ENCODE data around the gene CHML. TPM values are rescaled to one million over a fixed set of nuclear protein-coding genes. Genes with fewer than 3 reads are reported as not detected.
A peak's percentile ranks its signal among the peaks of the same experiment; 100 is the strongest.

Gene CHML
- polyA plus RNA-seq, 6 donors from 2014 or later, result 6.5 to 17.3 (median 15.5) TPM

DNA sequence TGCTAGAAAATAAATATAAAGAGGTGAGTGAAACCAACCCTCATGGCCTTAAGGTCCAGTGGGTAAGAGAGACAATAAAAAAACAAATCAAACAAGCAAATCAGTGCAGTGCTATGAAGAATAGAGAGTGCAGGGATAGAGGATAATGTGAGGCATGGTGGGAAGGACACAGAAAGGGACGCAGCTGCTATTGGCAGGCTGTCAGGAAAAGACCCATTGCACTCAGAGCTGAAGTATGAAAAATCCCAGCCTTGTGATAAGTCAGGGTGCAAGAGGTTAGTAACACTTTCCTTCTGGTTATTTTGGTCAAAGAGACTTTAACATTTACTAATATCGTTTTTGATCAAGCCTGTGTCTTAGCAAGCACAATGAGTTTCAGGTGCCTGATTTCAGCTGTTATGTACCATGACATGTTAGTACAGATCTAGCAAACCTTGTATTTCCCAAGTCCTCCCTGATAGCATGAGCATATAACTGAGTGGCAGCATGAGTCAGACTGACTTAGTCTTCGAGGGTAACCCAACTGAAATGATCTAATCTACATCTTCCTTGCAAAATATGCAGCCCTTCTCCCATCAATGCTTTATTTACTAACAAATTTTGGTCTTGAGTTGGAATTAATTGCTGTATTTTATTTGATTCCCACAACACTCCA lies 31.7 kb downstream of the CHML start:
- Mint-ChIP-seq H3K36me3 (peaks cover 1 to 3% of the 10 kb centered on the region in 2 donors), H3K27ac (peak overlapping the region in 5 of 6 donors; percentile 1 to 75 (median 59)), H3K27me3 (no peaks in the 10 kb centered on the region), H3K4me3 (no peak overlapping the region), H3K9me3 (no peaks in the 10 kb centered on the region), H3K4me1 (peaks cover 21 to 35% (median 27%) of the 10 kb centered on the region in 3 donors)
- no peak for DNase-seq
- ATAC-seq (ENCODE audit: low read depth in 2 of 2), result no peak

DNA sequence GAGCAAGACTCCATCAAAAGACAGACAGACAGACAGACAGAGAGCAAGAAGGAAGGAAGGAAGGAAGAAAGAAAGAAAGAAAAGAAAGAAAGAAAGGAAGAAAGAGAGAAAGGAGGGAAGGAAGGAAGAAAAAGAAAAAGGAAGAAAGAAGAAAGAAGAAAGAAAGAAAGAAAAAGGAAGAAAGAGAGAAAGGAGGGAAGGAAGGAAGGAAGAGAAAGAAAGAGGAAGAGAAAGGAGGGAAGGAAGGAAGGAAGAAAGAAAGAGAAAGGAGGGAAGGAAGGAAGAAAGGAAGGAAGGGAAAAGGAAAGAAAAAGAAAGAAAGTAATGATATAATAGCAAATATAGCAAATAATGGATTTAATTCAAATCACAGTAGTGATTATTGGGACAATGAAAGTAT lies 32.7 kb downstream of the CHML start:
- Mint-ChIP-seq H3K36me3 (peaks cover 11 to 13% of the 10 kb centered on the region in 2 donors), H3K27me3 (no peaks in the 10 kb centered on the region), H3K4me3 (no peak overlapping the region), H3K27ac (peak overlapping the region in 5 of 6 donors; percentile 53 to 93 (median 85)), H3K4me1 (peaks cover 25 to 40% (median 32%) of the 10 kb centered on the region in 3 donors), H3K9me3 (no peaks in the 10 kb centered on the region)
- no peak for ATAC-seq (ENCODE audit: low read depth in 2 of 2)
- DNase-seq, result no peak

DNA sequence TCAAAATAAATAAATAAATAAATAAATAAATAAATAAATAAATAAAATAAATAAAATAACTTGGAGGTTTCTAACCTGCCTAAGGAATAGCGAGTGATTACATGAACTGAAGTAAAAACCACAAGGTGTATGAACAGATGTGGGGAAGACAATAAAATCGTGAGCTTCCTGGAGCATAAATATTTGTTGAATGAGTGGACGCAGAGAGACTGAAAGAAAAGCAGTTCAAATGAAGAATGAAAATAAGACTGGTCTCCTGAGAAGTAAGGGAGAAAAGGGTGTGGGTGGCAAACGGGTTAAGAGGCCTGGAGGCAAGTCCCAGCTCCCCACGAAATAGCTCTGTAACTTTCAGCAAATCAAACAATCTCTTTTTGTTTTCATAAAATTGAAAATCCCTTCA lies 33.6 kb downstream of the CHML start:
- DNase-seq (no peak), ATAC-seq (ENCODE audit: low read depth in 2 of 2) (no peak)
- Mint-ChIP-seq H3K36me3 (peaks cover 18 to 23% of the 10 kb centered on the region in 2 donors), H3K27me3 (no peaks in the 10 kb centered on the region), H3K9me3 (peaks cover 0 to 2% (median 0%) of the 10 kb centered on the region in 7 donors), H3K27ac (peak overlapping the region in 2 of 6 donors; percentile 35 to 50), H3K4me1 (peaks cover 34 to 49% (median 41%) of the 10 kb centered on the region in 3 donors), H3K4me3 (no peak overlapping the region)

DNA sequence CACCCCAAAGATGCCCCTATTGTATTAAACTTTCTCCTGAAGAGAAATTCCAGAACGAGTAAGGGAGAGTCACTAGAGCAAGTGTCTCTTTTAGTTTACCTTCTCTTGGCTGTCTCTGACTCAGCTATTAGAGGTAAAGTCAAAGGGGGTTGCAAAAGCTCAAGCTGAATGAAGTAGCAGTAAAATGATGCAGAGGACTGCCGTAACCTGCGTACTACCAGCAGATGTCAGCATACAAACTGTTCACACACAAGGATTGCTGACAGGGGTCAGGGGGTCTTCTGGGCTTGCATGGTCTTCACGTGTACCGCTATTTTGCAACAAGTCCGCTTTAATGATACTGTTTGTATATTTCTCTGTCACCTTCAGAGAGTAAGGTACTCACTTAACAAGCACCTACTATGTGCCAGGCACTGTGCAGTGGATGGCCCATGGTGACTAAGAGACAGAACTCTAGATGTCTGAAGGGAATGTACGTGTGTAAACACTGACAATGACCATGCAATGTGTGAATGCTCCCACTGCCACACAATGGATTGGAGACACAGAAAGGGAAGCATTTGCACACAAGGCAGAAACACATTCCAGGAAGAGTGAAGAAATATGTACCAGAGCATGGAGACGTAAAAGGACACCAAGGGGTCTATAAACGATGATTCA lies 34.9 kb downstream of the CHML start:
- Mint-ChIP-seq H3K27ac (peak overlapping the region in 3 of 6 donors; percentile 2 to 93 (median 26)), H3K4me1 (peaks cover 47 to 59% (median 54%) of the 10 kb centered on the region in 3 donors), H3K27me3 (no peaks in the 10 kb centered on the region), H3K36me3 (peaks cover 24 to 34% of the 10 kb centered on the region in 2 donors), H3K4me3 (no peak overlapping the region), H3K9me3 (peaks cover 0 to 2% (median 0%) of the 10 kb centered on the region in 7 donors)
- DNase-seq (no peak), ATAC-seq (ENCODE audit: low read depth in 2 of 2) (no peak)

DNA sequence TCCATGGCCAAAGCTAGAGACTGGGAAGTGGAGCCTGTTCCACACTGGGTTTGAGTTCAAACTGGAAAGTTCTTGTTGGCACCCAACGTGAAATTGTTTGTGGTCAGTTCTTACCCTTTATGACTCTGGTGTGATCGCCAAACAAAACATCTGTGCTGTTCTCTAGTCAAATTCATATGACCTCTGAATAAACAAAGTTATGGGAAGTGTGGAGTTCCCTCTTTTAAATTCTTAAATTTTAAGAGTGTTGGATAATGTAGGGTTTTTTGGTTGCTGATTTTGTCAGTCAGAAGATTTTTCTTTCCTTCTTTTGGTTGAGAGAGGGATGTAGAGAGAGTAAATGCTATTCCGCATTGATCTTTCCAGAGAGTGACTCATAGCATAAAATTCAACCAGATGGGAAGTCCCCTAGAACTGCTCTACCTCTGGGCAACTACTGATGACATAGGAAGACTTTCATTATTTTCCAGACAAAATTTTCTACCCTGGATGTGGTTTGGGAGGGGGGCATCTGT lies 36.4 kb downstream of the CHML start:
- ATAC-seq (ENCODE audit: low read depth in 2 of 2) (no peak), DNase-seq (no peak)
- Mint-ChIP-seq H3K4me3 (no peak overlapping the region), H3K9me3 (peaks cover 0 to 2% (median 0%) of the 10 kb centered on the region in 7 donors), H3K27ac (peak overlapping the region in 2 of 6 donors; percentile 18 to 75), H3K4me1 (peaks cover 51 to 56% (median 54%) of the 10 kb centered on the region in 3 donors), H3K36me3 (peaks cover 24 to 34% of the 10 kb centered on the region in 2 donors), H3K27me3 (no peaks in the 10 kb centered on the region)

DNA sequence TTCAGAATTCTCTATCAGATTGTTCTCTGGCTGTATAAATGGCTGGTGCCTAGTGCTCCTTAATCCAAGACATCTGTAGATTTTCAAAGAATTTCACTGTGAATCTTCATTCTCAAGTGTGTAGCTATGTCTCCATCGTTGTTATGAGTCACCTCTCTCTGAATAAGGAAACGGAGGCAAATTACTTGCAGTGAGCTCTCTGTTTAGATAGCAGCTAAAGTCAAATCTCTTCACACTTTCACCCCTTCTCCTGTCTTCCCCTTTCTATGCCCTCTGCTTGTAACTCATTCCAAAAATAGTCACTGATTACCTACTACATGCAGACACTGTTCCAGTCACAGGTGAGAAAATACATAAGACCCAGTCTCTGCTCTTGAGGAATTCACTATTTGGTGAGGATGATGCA lies 39.7 kb downstream of the CHML start:
- Mint-ChIP-seq H3K27ac (peak overlapping the region in 4 of 6 donors; percentile 2 to 86 (median 72)), H3K4me1 (peaks cover 41 to 66% (median 55%) of the 10 kb centered on the region in 3 donors), H3K9me3 (peaks cover 0 to 2% (median 0%) of the 10 kb centered on the region in 7 donors), H3K36me3 (peaks cover 24 to 34% of the 10 kb centered on the region in 2 donors), H3K27me3 (no peaks in the 10 kb centered on the region), H3K4me3 (peak overlapping the region in 5 of 8 donors; percentile 2 to 68 (median 20))
- peak; percentile 46 to 52 for ATAC-seq (ENCODE audit: low read depth in 2 of 2)
- no peak for DNase-seq

DNA sequence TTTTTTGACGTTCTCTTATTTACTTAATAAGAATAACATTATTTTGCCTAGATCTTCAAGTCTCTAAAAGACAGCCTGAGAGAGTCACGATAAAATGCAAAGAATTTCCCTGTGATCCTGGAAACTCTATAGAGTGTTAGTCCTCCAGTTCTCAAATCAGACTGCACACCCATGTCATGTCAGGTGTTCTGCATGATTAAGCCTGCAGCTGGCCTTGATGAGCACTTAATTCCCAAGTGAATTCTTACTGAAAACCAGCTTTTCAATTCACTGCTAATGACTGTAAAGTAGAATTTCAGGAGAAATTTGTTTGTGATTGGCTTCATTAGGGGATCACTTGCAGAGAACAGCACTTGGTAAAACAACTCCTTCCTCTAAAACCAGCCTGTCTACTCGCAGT lies 41.9 kb downstream of the CHML start:
- Mint-ChIP-seq H3K4me1 (peaks cover 39 to 56% (median 44%) of the 10 kb centered on the region in 3 donors), H3K9me3 (peaks cover 0 to 2% (median 0%) of the 10 kb centered on the region in 7 donors), H3K4me3 (peak overlapping the region in 3 of 8 donors; percentile 2 to 34 (median 6)), H3K36me3 (peaks cover 33 to 42% of the 10 kb centered on the region in 2 donors), H3K27me3 (no peaks in the 10 kb centered on the region), H3K27ac (peak overlapping the region in 5 of 6 donors; percentile 64 to 91 (median 84))
- peak; percentile 7 for DNase-seq
- peak; percentile 77 to 79 for ATAC-seq (ENCODE audit: low read depth in 2 of 2)

DNA sequence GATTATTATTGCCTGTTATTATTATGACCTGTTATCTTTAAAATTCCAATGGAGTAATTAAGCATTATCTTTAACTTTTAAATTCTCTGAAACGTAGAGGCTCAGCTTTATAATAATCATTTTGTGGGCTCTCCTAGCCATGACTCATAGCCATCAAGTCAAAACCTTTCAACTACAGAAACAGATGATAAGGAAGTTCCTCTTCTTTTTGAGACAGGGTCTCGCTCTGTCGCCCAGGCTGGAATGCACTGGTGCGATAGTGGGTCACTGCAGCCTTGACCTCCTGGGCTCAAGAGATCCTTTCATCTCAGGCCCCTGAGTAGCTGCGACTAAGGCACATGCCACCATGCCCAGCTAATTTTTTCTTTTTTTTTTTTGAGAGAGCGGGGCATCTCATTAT lies 43.5 kb downstream of the CHML start:
- H3K4me1 Mint-ChIP-seq, result peaks cover 24 to 46% (median 28%) of the 10 kb centered on the region in 3 donors
- H3K36me3 Mint-ChIP-seq, result peaks cover 26 to 34% of the 10 kb centered on the region in 2 donors
- DNase-seq (no peak), ATAC-seq (ENCODE audit: low read depth in 2 of 2) (peak; percentile 58 to 63)
- H3K27me3 Mint-ChIP-seq, result no peaks in the 10 kb centered on the region
- H3K9me3 Mint-ChIP-seq, result no peaks in the 10 kb centered on the region
- H3K4me3 Mint-ChIP-seq, result peak overlapping the region in 1 of 8 donors; percentile 12
- peak overlapping the region; percentile 1 to 88 (median 74) for H3K27ac Mint-ChIP-seq

DNA sequence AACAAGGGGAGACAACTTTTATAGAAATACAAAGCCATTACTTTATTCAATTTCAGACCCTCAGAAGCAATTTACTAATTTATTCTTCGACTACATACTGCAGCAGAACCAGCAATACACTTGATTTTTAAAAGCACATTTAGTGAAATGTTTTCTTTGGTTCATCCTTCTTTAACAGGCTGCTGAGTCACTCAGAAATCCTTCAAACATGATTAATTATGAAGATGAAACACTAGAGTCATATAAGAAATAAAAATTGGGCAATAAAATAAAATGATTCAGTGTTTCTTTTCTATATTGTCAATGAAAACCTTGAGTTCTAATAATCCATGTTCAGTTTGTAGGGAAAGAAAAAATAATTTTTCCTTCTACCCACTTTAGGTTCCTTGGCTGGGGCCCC lies 47.0 kb downstream of the CHML start:
- H3K36me3 Mint-ChIP-seq, result peaks cover 26 to 32% of the 10 kb centered on the region in 2 donors
- peaks cover 13 to 22% (median 17%) of the 10 kb centered on the region in 3 donors for H3K4me1 Mint-ChIP-seq
- no peak for DNase-seq
- H3K27ac Mint-ChIP-seq, result peak overlapping the region in 4 of 6 donors; percentile 26 to 83 (median 74)
- no peaks in the 10 kb centered on the region for H3K27me3 Mint-ChIP-seq
- no peak for ATAC-seq (ENCODE audit: low read depth in 2 of 2)
- H3K4me3 Mint-ChIP-seq, result no peak overlapping the region
- no peaks in the 10 kb centered on the region for H3K9me3 Mint-ChIP-seq

DNA sequence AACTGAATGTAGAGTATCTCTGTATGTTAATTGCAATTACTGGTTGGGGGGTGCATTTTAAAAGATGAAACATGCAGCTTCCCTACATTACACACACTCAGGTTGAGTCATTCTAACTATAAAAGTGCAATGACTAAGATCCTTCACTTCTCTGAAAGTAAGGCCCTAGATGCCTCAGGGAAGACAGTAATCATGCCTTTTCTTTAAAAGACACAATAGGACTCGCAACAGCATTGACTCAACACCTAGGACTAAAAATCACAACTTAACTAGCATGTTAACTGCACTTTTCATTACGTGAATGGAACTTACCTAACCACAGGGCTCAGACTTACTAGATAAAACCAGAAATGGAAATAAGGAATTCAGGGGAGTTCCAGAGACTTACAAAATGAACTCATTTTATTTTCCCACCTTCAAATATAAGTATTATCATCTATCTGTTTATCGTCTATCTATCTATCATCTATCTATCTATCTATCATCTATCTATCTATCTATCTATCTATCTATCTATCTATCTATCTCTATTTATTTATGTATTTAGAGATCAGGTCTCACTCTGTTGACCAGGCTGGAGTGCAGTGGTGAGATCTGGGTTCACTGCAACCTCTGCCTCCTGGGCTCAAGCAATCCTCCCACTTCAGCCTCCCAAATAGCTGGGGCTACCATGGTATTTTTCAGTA lies 47.8 kb downstream of the CHML start:
- peaks cover 9 to 17% (median 15%) of the 10 kb centered on the region in 3 donors for H3K4me1 Mint-ChIP-seq
- H3K27ac Mint-ChIP-seq, result peak overlapping the region in 5 of 6 donors; percentile 55 to 90 (median 76)
- H3K36me3 Mint-ChIP-seq, result peaks cover 26 to 37% of the 10 kb centered on the region in 2 donors
- no peak for DNase-seq
- H3K27me3 Mint-ChIP-seq, result no peaks in the 10 kb centered on the region
- no peak overlapping the region for H3K4me3 Mint-ChIP-seq
- H3K9me3 Mint-ChIP-seq, result no peaks in the 10 kb centered on the region
- no peak for ATAC-seq (ENCODE audit: low read depth in 2 of 2)

DNA sequence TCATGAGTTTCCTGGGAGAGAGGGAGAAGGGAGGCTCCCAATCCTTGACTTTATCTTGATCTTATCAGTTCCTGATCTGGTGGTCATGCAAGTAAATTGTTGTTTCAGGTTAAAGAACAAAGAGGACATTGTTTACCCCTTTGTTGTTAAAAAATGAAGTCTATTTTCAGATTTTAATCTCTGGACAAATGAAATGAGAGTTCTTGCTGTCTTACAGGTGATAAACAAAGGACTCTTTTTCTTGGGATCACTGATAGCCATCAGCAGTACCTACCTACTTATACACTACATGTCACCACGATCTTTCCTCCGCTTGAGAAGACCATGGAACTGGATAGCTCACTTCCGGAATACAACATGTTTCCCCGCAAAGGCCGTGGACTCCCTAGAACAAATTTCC lies 48.4 kb downstream of the CHML start:
- DNase-seq, result no peak
- ATAC-seq (ENCODE audit: low read depth in 2 of 2), result no peak
- H3K27me3 Mint-ChIP-seq, result no peaks in the 10 kb centered on the region
- peak overlapping the region; percentile 72 to 90 (median 77) for H3K27ac Mint-ChIP-seq
- peaks cover 9 to 13% (median 10%) of the 10 kb centered on the region in 3 donors for H3K4me1 Mint-ChIP-seq
- H3K4me3 Mint-ChIP-seq, result no peak overlapping the region
- H3K36me3 Mint-ChIP-seq, result peaks cover 29 to 39% of the 10 kb centered on the region in 2 donors
- H3K9me3 Mint-ChIP-seq, result no peaks in the 10 kb centered on the region

DNA sequence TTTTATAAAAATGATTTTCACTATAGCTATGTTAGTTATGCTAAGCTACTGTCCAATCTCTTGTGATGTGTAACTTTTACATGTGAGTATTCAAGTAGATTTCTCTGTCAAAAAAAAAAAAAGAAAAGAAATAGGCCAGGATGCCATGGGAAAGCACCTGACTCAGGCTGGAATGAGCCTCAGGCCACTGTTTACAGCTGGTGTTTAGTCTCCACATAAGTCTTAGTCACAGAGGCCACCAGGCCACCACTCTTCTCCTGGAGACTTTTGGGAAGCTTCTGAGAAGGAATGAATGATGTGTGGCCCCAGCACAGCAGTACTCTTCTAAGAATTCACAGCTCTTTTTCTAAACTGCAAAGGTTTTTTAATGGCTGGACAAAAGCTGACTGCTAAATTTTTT lies 48.9 kb downstream of the CHML start:
- H3K36me3 Mint-ChIP-seq, result peaks cover 33 to 43% of the 10 kb centered on the region in 2 donors

DNA sequence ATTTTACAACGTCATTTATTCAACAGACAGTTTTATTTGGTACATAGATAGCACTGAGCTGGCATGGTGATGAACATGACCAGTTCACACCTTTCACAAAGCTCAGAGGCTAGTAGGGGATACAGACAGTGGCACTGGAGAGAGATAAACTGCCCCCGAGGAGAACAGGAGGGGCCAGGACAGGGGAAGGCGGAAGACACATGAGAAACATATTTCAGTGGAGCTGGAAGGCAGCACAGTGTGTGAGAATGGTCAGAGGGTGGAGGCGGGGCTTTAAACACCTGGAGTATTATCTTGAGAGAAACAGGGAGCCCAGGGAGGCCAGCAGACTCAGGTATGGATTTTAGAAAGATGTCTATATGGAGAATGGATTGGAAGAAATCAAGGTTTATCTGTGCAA lies 49.5 kb downstream of the CHML start:
- ATAC-seq (ENCODE audit: low read depth in 2 of 2) (no peak), DNase-seq (no peak)
- no peak overlapping the region for H3K4me3 Mint-ChIP-seq
- H3K36me3 Mint-ChIP-seq, result peaks cover 33 to 43% of the 10 kb centered on the region in 2 donors
- peak overlapping the region in 5 of 6 donors; percentile 40 to 90 (median 76) for H3K27ac Mint-ChIP-seq
- H3K9me3 Mint-ChIP-seq, result no peaks in the 10 kb centered on the region
- no peaks in the 10 kb centered on the region for H3K27me3 Mint-ChIP-seq
- H3K4me1 Mint-ChIP-seq, result peaks cover 0 to 5% (median 3%) of the 10 kb centered on the region in 3 donors

More for the DNA sequence above, 48.9 kb downstream of the CHML start:
- Mint-ChIP-seq H3K4me1 (peaks cover 6 to 9% (median 6%) of the 10 kb centered on the region in 3 donors), H3K9me3 (no peaks in the 10 kb centered on the region), H3K27ac (peak overlapping the region; percentile 72 to 90 (median 77)), H3K4me3 (no peak overlapping the region), H3K27me3 (no peaks in the 10 kb centered on the region)
- ATAC-seq (ENCODE audit: low read depth in 2 of 2) (no peak), DNase-seq (no peak)

Measured in naive B cell (primary cell).